ENCODE measurements around the gene GPR84. TPM values are rescaled to one million over a fixed set of nuclear protein-coding genes. Genes with fewer than 3 reads are reported as not detected.

Gene GPR84
- total RNA-seq, 1 donor from 2014 or later = not detected

DNA sequence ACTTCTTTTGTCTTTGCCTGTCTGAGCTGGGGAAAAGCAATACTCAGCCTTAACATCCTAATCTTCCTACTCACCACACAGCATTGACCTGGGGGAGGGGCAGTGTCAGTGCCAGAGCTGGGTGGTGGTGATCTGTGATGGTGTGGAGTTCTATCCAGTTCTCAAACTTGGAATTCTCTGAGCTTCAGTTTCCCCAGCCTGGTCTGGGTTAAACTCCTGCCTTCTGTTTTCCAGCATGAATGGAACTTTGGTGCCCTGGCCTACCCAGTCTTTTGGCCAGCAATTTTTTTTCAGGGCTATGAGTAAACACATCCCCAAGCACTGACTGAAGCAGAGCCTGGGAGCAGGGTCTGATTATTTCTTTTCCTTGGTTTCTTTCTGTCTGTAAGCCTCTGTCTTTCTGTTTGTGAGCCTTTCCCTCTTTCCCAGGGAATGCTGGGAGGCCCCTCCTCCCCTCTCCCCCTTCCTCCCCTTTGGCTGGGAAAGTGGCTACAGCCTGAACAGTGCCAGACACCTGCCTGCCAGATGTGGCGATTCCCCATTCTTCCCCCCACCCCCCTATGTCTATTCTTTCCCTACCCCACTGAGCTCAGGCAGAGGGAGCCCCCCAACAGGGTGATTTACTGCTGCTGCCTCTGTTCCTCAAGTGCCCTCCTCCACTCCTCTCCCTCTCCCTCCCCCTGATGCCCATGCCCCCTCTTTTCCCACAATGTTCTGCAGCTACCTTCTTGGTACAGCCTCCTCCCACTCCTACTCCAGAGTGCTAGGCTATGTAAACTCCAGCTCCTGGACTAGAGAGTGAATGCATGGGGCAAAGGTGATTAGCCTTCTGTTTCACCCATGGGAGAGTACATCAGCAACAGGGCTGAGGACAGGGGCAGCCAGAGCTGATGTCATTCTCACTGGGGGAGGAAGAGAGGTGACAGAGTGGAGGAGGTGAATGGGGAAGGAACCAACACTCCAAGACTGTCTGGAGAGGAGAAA, 11.1 kb downstream of the GPR84 start:
- H3K4me3 Mint-ChIP-seq = peak overlapping the region; percentile 84
- no peaks in the 10 kb centered on the region for H3K27me3 Mint-ChIP-seq

GRCh38 chr12:54352022-54352531, 12.2 kb downstream of the GPR84 start:
- H3K27ac Mint-ChIP-seq = peak overlapping the region; percentile 84
- no peak for DNase-seq (ENCODE audit: extremely low spot score, unreplicated experiment)
- H3K9me3 Mint-ChIP-seq = no peaks in the 10 kb centered on the region
- no peak for TF ChIP-seq CTCF (conservative IDR thresholded peaks at IDR 0.05)
- H3K27me3 Mint-ChIP-seq = no peaks in the 10 kb centered on the region
- H3K36me3 Mint-ChIP-seq = peaks cover 27% of the 10 kb centered on the region
- H3K4me1 Mint-ChIP-seq (ENCODE audit: unreplicated experiment) = peaks cover 73% of the 10 kb centered on the region
- peak overlapping the region; percentile 84 for H3K4me3 Mint-ChIP-seq

More for the DNA sequence above, 11.1 kb downstream of the GPR84 start:
- no peak for DNase-seq (ENCODE audit: extremely low spot score, unreplicated experiment)
- no peaks in the 10 kb centered on the region for H3K9me3 Mint-ChIP-seq
- H3K27ac Mint-ChIP-seq = peak overlapping the region; percentile 84
- TF ChIP-seq CTCF (conservative IDR thresholded peaks at IDR 0.05) = no peak
- peaks cover 19% of the 10 kb centered on the region for H3K36me3 Mint-ChIP-seq
- peaks cover 77% of the 10 kb centered on the region for H3K4me1 Mint-ChIP-seq (ENCODE audit: unreplicated experiment)

- DNase-seq (ENCODE audit: extremely low spot score, unreplicated experiment) = no peak
- Mint-ChIP-seq H3K27me3 (no peaks in the 10 kb centered on the region), H3K27ac (peak overlapping the region; percentile 84), H3K4me1 (ENCODE audit: unreplicated experiment) (peaks cover 70% of the 10 kb centered on the region), H3K4me3 (peak overlapping the region; percentile 84), H3K36me3 (peaks cover 32% of the 10 kb centered on the region), H3K9me3 (no peaks in the 10 kb centered on the region)
- TF ChIP-seq CTCF (conservative IDR thresholded peaks at IDR 0.05) = no peak
These were observed 12.9 kb downstream of the GPR84 start for GRCh38 chr12:54351341-54351740.

- Mint-ChIP-seq H3K27ac (peak overlapping the region; percentile 84), H3K4me3 (peak overlapping the region; percentile 32)
These were observed 13.5 kb downstream of the GPR84 start for GRCh38 chr12:54350743-54351142.

GRCh38 chr12:54349679-54350078, 14.6 kb downstream of the GPR84 start:
- Mint-ChIP-seq H3K4me1 (ENCODE audit: unreplicated experiment) (peaks cover 53% of the 10 kb centered on the region), H3K27me3 (no peaks in the 10 kb centered on the region), H3K9me3 (no peaks in the 10 kb centered on the region), H3K4me3 (peak overlapping the region; percentile 25), H3K27ac (peak overlapping the region; percentile 76), H3K36me3 (peaks cover 38% of the 10 kb centered on the region)
- TF ChIP-seq CTCF (conservative IDR thresholded peaks at IDR 0.05) = no peak
- no peak for DNase-seq (ENCODE audit: extremely low spot score, unreplicated experiment)

More at GRCh38 chr12:54350743-54351142, 13.5 kb downstream of the GPR84 start:
- H3K9me3 Mint-ChIP-seq = no peaks in the 10 kb centered on the region
- TF ChIP-seq CTCF (conservative IDR thresholded peaks at IDR 0.05) = no peak
- H3K27me3 Mint-ChIP-seq = no peaks in the 10 kb centered on the region
- H3K36me3 Mint-ChIP-seq = peaks cover 32% of the 10 kb centered on the region
- peaks cover 64% of the 10 kb centered on the region for H3K4me1 Mint-ChIP-seq (ENCODE audit: unreplicated experiment)
- DNase-seq (ENCODE audit: extremely low spot score, unreplicated experiment) = no peak
